NCI-H1436 (cell line): ENCODE results near the gene XRCC4.
"Not testable (repeated sequence)": the region's sequence is repeated elsewhere in the genome, so short reads cannot be mapped to it uniquely, and the experiment has no call there.

Experiments used
- DNase-seq: peaks from one replicate; lab custom pipeline; 2025; lab: John Stamatoyannopoulos, UW

Gene XRCC4

DNA sequence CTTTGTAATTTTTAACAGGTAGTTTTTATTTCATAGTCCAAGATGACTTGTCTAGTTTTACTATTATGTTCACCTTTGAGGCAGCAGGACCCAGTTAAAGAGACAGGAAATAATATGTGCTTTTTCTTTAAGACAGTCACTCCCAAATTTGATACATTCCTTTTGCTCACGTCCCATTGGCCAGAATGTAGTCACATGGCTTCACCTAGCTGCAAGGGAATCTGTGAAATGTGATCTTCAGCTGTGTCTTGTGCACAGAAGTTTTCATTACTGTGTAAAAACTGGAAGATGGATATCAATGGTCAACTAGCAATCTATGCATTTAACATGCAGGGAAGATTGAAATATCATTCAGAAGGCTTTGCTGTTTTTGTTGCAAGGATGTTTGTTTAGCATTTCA lies 41.1 kb downstream of the XRCC4 start:
- no peak for DNase-seq

- no peak for DNase-seq
Measured at GRCh38 chr5:83118976-83119375, 41.6 kb downstream of the XRCC4 start.

DNA sequence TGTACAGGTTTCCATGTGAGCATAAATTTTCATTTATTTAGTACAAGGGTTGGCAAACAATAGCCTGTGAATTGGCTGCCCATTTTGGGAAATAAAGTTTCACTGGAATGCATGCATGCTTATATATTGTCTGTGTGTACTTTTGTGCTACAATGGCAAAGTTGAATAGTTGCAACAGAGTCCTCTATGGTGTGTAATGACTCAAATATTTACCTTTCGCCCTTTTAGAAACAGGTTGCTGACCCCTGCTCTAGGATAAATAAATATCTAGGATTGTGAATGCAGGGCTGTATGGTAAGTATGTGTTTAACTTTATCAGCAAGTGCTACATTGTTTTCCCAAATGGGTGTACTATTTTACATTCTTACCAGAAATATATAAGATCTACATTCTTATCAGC lies 47.2 kb downstream of the XRCC4 start:
- no peak for DNase-seq

- no peak for DNase-seq
Measured at GRCh38 chr5:83125560-83125959, 48.2 kb downstream of the XRCC4 start.

DNA sequence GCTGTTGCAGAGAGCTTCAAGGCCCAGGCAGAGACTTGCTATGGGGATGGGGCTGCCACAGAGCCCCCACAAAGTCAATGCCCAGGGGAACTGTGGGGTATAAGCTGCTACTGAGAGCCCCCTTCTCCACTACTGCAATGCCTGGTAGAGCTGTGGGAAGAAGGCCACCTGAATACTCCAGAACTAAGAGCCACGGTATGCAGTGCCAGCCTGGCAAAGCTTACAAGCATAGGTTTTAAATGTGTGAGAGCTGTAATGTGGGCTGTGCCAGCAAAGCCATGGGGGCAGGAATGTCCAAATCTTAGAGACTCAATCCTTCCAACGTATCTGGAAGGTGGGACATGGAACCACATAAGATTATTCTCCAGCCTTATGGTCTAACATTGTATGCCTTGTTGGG lies 49.2 kb downstream of the XRCC4 start:
- DNase-seq: no peak

DNA sequence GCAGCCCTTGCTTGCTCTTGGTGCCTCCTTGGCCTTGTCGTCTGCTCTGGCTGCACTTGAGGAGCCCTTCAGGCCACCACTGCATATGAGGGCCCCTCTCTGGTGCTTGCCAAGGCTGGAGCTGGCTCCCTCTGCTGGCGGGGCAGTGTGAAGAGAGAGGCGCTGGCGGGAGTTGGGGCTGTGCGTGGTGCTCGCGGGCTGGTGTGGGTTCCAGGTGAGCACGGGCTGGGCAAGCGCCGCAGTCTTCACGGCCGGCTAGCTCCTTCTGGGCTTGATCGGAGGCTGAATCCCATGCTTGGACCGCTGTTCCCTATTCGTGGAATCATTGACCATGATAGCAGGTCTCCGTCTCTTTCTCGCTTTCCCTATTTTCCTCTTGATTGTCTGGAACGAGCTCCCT lies 56.5 kb downstream of the XRCC4 start:
- DNase-seq: no peak

- DNase-seq: no peak
Measured at GRCh38 chr5:83142526-83142925, 65.2 kb downstream of the XRCC4 start.

GRCh38 chr5:83145241-83145640 lies 67.9 kb downstream of the XRCC4 start:
- no peak for DNase-seq

- DNase-seq: no peak
Measured at GRCh38 chr5:83145882-83146331, 68.6 kb downstream of the XRCC4 start.

- DNase-seq: no peak
Measured at GRCh38 chr5:83146441-83146840, 69.1 kb downstream of the XRCC4 start.

DNA sequence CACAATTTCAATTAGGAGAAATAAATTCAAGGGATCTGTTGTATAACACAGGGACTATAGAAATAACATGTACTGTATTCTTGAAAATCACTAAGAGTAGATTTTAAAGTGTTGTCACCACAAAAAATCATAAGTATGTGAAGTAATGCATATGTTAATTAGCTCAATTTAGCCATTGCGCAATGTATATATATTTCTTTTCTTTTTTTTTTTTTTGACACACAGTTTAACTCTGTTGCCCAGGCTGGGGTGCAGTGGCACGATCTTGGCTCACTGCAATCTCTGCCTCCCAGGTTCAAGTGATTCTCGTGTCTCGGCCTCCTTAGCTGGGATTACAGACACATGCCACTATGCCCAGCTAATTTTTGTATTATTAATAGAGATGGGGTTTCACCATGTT lies 70.2 kb downstream of the XRCC4 start:
- DNase-seq: no peak

GRCh38 chr5:83148370-83148769 lies 71.0 kb downstream of the XRCC4 start:
- no peak for DNase-seq

DNA sequence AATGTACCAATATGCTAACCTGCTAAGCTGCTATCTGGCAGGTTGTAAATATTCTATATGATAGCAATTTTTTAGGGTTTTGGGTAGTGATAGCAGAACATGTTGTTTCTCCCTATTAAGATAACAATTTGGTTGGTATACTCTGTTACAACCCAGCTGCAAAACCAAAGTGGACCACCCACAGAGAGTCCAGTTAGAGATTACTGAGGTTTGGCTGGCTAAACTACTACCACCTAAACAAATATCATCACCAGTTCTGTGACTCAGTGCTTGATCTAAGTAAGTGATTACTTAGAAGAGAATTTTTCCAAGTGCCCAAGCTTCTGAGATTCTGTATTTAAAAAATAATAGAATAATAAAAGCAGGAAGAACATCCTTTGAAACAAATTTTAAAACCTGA lies 72.3 kb downstream of the XRCC4 start:
- DNase-seq: no peak

DNA sequence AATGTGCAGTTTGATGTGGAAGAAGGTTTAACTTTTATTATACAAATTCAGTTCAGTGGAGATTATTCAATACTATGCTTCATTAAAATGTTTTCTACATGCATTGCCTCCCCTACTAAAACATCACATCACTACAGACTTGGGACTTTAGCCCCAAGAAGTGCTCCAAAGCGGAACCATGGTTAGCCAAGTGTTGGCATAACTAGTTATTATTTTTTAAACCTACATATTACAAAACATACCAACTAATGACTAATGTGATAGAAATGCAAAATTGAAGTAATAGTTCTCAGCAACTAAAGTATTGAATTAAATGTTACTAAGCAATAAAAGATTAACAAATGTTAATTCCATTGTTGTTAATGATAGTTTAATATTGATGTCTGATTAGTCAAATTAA lies 74.5 kb downstream of the XRCC4 start:
- no peak for DNase-seq

DNA sequence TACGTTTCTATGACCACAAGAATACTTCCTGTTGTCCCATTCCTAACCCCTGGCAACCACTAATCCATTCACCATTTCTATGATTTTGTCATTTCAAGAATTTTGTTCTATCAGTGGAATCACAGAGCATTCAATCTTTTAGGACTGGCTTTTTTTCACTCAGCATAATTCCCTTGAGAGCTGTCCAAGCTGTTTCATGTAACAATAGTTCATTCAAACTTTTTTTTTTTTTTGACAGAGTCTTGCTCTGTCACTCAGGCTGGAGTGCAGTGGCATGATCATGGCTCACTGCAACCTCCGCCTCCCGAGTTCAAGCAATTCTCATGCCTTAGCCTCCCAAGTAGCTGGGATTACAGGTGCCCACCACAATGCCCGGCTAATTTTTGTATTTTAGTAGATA lies 75.6 kb downstream of the XRCC4 start:
- DNase-seq: not testable (repeated sequence)

GRCh38 chr5:83156001-83156400 lies 78.7 kb downstream of the XRCC4 start:
- DNase-seq: no peak

- DNase-seq: no peak
Measured at GRCh38 chr5:83157163-83157562, 79.8 kb downstream of the XRCC4 start.

GRCh38 chr5:83162601-83163000 lies 85.3 kb downstream of the XRCC4 start:
- no peak for DNase-seq

DNA sequence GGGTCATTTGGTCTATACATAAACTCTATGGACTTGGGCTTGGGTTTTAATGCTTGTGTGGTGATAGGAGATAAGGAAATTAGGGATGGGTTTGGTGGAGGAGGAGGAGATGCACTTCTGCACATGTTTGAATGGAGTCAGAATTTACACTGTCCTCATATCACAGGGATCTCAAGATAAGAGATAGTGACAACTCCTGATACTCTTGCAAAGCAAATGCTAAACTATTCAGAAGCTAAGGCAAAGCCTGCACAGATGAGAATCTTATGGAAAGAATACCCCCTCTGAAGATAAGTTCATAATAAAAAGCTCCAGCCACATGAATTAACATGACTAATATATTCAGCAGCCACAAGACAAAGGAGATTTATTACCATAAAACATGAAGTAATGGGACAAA lies 90.2 kb downstream of the XRCC4 start:
- no peak for DNase-seq

DNA sequence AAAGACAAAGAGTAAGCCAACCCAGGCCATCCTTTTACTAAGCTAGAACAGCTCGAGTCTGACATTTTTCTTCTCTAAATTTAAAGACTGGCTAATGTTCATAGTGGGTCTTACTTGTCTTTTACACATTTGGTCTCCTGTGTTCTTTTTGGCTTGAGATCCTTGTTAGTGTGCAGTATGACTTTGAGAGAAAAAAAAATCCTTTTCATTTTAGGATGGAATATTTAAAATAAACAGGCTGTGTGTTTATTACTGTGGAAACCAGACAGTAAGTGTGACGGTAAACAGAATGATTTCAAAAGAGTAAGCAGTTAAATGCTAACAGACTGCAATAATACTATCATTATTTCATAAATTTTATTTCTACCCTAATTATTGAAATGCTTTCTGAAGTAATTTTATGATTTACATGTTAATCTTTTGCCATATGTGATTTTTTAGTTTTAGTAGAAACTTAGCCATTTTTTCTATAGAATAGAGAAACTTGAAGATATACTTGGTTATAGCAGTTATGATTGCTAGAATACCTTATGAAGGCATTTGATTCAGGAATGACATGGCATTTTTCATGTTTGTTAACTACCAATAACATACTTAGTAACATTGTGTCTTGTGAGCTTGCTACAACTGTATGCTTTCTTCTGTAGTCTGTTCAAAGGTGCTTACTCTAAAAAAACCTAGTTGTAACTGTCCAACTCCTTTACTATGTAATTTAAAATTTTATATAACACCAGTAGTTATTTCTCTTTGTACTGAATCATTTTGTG lies 92.4 kb downstream of the XRCC4 start:
- DNase-seq: no peak

GRCh38 chr5:83172011-83172410 lies 94.7 kb downstream of the XRCC4 start:
- DNase-seq: no peak

GRCh38 chr5:83172655-83173054 lies 95.3 kb downstream of the XRCC4 start:
- no peak for DNase-seq

GRCh38 chr5:83173826-83174225 lies 96.5 kb downstream of the XRCC4 start:
- no peak for DNase-seq

GRCh38 chr5:83177803-83178202 lies 100.5 kb downstream of the XRCC4 start:
- DNase-seq: no peak
